Upper lobe of left lung (tissue), 4 donors: Measurements from ENCODE around the gene F8A1.

Experiments used
- CTCF ChIP-seq, 6 experiments: fragments of 450-650 bp in 4 of 6; fragments of 200-600 bp in 2 of 6; sonication (generic) in 2 of 6; IDR thresholded peaks; one replicate each; pipeline ENCODE4 v1.5.1; 2016 to 2019; ENCODE audit warnings: antibody characterized with exemption in 6 of 6
- POLR2A ChIP-seq, 4 donors: fragments of 450-650 bp; IDR thresholded peaks; one replicate each; pipeline ENCODE4 v1.5.1; 2016 to 2017; ENCODE audit warnings: antibody characterized with exemption in 4 of 4, mild to moderate bottlenecking in 2 of 4

- TF ChIP-seq POLR2A (IDR thresholded peaks at IDR 0.05), result no peak
- TF ChIP-seq CTCF (IDR thresholded peaks at IDR 0.05), result no peak
Measured at GRCh38 chrX:154892296-154892695, 6.1 kb downstream of the F8A1 start.
